GM19468 (cell line): Measurements from ENCODE around the gene ESYT2.

Source experiments
- ATAC-seq: cut with Tn5 transposase; IDR thresholded peaks from one replicate; pipeline ENCODE4 v1.9.1; 2021; ENCODE audit warnings: mild to moderate bottlenecking, moderate library complexity, moderate number of reproducible peaks; ENCODE audit not compliant: unreplicated experiment; ENCODE audit errors: extremely low read depth

ESYT2 gene

DNA sequence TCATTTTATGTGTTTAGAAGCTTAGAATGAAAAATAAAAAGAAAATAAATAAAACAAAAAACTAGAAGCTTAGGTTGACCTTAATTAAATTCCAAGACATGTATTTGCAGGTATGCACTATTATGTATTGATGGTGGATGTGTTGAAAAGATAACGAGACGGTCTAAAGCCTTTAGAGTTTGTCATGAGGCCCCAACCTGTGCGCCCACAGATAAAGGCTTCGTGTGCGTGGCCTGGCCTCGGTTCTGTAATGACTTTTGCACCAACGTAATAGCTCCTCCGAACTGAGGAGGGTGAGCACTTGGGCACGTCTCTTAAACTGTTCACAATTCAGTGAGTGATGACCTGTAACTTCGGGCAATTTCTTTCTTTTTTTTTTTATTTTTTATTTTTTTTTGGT, 81.0 kb downstream of the ESYT2 start:
- ATAC-seq, result no peak

DNA sequence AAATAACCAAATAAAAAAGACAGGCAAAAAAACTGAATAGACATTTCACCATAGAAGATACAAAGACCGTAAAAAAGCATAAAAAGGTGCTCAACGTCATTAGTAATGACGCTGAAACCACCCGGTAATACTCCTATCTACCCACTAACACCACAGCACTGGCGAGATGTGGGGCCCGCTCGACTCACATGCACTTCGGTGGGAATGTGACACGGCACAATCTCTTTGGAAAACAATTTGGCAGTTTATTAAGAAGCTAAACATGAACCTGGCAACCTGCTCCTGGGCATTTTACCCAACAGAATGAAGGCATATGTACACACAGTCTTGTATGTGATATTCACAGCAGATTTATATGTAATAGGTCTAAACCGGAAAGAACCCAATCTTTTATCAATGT, 81.9 kb downstream of the ESYT2 start:
- ATAC-seq, result no peak

DNA sequence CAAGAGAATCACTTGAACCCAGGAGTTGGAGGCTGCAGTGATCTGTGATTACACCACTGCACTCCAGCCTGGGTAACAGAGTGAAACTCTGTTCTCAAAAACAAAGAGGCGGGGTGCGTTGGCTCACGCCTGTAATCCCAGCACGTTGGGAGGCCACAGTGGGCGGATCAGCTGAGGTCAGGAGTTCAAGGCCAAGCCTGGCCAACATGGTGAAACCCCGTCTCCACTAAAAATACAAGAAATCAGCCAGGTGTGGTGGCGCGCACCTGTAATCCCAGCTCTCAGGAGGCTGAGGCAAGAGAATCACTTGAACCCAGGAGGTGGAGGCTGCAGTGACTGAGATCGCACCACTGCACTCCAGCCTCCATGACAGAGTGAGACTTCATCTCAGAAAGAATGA, 82.4 kb downstream of the ESYT2 start:
- ATAC-seq, result no peak

DNA sequence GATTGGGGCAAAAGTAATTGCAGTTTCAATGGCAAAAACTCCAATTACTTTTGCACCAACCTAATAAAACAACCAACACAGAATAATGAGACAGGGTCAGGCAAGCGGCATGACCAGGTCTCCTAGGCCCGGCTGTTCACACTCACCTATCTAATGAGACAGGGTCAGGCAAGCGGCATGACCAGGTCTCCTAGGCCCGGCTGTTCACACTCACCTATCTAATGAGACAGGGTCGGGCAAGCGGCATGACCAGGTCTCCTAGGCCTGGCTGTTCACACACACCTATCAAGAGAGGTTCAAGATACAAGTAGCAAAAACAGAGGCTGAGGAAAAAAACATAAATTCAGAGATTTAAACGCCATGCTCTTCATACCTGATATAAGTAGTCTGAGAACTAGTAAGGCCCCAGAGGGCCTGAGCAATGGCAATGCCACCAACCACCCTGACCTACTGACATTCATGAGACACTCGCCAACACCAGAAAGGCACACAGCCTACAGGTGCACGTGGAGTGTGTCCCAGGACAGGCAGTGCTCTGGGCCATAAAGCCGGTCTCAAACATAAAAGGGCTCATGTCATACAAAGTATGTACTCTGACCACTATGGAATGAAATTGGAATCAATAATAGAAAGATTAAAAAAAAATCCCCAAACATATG, 84.1 kb downstream of the ESYT2 start:
- ATAC-seq, result no peak

DNA sequence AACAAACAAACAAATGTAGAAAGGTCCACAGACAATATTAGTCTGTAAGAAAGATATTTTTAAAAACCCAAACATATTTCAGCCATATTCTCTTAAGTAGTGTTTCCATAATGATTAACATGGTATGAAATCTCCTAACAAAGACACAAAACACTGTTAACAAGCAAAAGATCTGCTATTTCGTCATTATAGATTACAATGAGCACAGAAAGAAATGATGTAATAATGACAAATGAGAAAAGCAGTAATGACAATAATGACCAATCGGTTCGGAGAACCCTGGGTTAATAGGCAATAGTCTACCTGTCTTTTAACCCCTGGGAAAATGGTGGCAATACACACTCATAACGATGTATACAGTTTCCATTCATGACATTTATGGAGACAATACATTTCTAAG, 85.2 kb downstream of the ESYT2 start:
- no peak for ATAC-seq

DNA sequence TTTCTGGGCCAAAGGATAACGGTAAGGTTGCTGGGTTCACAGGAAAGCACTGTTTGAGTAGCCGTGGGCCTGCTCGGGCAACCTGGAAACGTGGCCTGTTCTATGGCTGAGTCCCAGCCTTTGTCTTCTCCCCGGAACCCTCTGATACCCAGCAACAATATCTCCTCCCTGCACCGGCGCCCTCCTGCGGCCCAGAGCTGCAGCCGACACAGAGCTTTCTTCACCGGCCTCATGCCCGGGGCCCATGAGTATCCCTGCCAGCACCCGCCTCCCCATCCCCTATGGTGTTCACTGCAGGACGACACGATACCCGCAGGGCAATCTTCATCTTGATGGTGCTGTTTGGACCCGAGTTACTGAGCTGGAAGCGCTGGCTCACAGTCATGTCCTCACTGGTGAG, 86.1 kb downstream of the ESYT2 start:
- no peak for ATAC-seq

DNA sequence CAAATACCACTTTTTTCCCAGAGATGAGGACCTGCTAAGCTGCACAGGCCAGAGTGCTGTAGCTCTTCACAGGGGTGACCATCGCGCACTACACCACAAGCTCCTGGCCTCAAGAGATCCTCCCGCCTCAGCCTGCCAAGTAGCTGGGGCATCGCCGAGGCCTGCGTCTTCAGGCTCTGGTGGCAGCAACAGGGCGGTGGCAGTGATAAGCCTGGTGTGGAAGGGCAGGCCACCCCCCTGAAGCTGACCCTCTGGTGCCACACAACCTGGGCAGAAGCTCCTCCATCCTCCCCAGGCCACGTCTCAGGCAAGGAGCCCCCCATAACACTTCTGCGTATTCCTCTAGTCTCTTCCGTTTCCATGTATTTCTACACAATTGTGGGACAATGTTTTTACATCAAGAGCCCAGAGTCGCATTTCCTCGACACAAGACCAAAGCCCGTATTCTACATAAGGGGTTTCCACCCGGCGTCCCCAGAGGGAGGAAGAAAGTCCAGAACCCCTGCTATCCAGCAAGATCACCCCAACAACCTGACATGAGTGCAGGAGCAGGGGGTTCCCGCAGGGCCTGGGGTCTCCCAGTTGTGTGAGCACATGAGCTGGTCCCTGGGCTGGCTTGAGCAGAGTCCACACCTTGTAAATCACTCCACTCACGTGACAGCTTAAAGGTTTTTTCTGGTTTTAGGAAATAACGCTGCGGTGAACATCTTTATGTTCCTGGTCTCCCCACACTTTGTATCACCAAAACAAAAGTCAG, 87.1 kb downstream of the ESYT2 start:
- ATAC-seq, result no peak

DNA sequence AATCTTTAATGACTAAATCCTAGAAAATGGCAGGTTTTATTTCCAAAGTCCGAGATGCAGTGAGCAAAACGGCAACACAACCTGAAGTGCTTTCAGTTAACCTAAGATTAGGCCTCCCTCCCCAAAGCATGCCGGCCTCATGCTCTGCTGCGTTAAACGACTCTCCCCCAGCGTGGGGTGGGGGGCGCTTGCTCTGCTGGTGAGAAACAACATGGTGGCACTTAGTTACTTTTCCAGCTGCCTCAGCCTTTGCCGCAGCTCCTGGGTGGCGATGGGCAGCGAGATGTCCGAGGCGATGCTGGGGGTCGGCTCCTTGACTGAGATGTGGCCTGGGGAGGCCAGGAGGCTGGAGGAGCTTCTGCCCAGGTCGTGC, 88.0 kb downstream of the ESYT2 start:
- ATAC-seq, result no peak

DNA sequence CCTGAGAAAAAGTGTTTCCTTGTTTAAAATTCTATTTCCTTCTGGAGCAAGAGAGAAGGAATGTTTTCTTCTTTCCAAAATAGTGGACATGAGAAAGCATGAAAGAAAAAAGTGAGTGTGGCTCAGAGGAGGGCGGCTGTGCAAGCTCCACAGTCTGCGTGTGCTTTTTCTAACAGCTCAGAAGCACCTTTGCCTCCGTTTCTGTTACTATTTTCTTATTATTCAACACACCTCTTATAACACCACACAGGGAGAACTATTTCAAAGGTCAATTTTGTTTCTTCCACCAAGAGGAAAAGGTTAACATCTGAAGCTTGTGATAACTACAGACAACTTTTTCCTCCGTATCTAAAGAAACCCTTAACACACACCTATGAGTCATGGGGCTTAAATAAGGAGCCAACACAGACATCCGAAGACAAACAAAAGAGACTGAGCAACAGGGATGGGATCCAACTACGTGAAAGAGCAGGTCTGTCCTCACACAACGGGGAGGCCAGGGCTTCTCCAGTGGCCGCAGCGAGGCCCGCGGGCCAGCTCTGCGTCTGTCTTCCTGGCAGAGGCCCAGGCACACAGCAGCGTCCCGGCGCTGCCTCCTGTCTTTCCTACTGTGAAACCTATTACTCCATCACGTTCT, 88.5 kb downstream of the ESYT2 start:
- no peak for ATAC-seq

DNA sequence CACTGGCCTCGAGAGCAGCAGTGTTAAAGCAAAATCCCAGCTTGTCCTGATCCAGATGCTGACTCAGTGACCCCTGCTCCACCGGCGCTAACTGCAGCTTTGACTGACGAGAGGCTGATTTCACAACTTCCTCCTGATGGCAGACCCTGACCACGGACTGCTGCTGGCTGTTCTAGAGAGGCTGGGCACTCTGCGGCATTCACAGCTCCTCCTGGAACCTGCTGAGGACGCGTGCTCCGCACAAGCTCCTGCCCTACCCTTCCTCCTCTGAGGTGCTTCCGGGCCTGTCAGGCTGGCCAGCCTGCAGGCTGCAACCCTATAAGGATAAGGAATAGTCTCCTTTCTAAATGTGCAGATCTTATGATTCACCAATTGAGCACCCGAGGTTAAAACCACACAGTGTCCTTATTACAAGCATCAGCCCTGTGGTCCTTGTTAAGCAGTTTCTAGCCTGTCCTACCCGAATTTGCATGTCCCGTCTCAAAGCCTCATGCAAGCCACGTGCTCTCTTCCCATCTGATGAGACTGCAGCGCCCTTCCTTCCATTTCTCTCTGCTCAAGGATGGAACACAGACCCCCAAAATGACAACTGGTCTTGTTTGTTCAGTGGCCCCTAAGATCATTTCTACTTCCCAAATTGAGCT, 89.2 kb downstream of the ESYT2 start:
- ATAC-seq, result no peak

DNA sequence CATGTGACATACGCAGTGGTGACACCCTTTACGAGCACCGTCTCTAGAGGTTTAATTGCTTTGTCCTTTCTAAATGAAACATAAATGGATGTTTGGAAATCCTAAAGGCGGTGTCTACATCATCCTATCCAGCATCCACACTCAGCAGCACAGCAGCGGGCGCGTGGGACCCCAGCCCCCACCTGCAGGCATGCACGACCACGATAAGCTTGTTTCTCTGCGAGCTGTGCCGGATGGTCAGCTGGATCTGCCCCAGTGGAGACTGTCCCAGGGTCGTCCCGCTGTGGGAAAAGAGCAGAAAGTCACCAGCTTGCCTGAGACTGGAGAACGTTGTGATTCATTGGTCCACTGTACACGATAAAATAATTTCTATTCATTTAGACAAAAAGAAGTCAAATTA, 90.5 kb downstream of the ESYT2 start:
- ATAC-seq, result no peak

DNA sequence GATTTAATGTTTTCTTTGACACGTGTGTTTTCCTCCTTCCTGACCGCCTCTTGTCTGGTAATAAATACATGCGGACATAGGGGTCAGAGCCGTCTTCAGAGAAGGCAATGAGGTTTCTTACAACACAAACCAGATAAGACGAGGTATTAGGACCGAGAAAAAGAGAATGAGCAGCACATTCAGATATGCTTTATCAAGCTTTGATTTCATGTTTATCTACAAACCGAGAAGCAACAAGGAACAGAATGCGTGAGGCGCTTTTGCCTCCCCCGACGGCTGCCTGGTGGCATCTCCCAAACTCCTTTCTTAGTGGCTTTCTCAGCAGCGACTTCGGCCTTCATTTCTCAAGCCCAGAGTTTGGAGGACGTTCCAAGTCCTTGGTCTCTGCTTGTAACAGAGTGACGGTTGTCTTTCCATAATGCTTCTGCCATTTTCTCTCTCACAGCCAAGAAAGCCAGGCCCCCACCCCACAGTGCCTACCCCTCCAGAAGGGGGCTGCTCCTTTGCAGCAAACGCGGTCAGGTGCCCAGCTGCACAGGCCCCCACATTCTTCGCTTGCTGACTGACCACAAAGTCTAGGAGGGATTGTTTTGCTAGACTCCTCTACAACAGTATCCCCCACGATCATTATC, 92.1 kb downstream of the ESYT2 start:
- ATAC-seq, result no peak

DNA sequence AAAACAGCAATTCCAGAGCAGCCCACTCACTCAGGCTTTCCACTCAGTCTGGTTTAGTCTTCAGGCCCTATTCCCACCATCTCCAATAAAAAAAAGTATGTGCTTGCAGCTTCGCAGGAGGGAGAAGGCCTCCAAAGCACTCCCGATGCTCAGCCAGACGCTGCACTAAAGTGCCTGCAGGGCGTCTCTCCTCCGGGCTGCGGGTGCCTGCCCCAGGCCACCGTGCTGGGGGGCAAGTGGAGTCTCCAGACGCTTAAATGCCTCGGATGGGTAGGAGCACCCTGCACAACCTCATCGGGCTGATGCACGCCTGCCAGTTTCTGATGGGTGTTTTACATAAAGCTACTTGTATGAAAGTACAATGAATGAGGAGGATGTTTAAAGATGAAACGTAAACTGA, 93.4 kb downstream of the ESYT2 start:
- ATAC-seq, result no peak

DNA sequence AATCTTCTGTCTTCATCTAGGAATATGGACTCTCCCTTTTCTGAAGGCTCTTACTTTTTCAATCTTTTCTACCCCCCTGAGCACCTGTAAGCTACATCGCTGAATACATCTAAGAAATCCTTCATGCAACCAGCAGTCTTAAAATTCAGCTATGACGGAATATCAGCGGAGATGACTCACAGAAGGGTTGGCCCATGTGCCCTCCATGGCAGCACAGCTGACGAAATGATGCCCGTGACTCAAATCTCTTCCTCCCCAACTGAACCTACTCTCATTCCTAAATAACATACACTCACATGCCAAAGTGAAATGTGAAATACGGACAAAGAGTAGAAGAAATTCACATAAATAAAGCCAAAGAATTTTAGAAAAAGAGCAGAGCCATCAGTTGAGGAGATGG, 94.4 kb downstream of the ESYT2 start:
- no peak for ATAC-seq

DNA sequence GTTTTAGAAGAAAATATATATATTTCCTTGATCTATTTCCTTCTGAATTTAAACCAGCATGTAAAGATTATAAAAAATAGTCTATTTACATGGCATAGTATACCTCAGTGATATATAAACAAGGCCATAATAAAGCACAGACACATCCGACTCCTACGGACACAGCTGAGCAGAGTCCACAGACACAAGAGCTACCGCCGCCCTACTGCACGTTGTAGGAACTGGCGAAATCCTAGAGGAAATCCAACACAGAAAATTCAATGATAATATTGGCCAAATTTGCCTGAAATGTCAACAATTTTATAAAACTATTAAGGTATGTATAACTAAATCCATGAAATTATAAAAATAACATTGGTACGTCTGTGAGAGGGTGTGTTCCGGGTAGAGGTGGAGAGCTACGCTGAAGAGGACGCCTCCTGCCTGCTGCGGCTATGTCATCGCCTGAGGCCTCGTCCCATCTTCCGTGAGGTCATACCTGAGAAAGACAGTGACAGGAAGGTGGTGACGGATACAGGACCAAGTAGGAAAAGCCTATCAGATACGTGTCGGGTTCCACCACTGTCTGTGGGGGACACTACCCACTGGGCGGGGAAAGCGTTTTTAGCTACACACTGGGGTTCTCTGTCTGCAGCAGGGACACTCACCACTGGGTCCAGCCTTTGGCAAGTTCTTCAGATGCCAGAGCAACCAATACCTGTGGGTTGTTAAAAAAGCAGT, 95.4 kb downstream of the ESYT2 start:
- ATAC-seq, result no peak

DNA sequence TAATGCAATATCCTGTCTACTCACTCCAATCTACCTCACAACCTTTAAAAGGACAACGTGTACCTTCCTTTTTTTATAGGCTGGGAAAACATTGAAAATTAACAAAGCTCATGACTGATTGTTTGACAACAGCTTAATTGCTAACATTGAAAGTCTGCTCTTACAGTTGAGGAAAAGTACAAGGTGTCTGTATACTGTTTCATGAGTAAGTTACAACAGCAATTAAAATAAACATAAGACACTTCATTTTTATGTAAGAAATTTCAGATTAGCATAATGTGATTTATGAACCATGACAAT, 96.1 kb downstream of the ESYT2 start:
- no peak for ATAC-seq

DNA sequence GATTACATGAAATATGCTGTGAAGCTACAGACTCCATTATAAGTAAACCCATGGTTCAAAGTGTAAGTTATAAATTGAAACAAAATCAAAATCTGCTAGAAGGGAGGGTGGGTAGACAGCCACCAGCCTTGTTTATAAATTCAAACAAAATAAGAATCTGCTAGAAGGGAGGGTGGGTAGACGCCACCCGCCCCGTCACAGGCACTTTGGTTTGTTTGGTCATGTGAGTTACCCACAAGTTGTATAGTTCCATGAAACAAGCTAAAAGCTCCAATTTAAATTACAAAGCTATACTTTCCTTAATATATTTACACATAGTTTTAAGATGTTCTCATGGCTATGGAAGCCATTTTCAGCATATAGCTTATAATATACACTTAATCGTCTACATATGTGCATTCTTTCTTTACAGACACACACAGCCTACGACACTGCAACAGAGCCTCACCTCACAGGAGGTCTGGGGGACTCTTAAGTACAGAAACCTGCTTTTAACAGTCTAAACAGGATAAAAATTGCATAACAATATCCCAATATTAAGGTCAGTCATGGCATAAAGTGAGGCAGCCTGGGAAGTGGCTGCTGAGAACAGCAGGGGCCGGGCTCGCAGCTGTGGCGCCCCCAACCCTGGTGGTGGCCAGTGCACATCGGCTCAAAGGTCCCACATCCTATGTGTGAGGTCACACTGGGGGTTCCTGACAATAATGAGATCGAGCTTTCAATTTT, 96.7 kb downstream of the ESYT2 start:
- no peak for ATAC-seq

DNA sequence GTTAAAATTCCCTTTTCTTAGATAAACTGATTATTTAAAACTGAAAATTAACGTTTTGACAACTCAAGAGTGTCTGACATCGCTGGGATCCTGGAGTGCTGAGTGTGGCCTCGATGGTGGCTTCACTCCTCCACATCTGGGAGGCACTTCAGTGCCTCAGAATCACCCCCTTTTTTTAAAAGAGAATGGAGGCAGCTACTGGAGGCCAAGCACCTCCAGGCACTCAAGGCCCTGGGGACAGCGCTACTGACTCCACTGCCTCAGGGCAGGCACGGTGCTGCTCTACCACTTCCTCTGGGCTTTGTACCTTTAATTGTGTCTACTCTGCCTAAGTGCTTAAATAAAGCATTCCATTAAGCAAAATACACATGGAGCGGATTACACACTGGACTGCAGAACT, 97.5 kb downstream of the ESYT2 start:
- ATAC-seq, result no peak
